ENCODE data around the gene ZDHHC19.

- no peak for TF ChIP-seq CTCF (IDR thresholded peaks at IDR 0.05; ENCODE audit: low read length)
- TF ChIP-seq EZH2 (IDR thresholded peaks at IDR 0.05; ENCODE audit: borderline replicate concordance, low read length), result no peak
Observed at GRCh38 chr3:196218155-196218712, 7.0 kb upstream of the ZDHHC19 start.

Data from OCI-LY1 (cell line).